HEK293 (cell line): ENCODE data around the gene PRR22.

ENCODE experiments used
- CTCF ChIA-PET: fragments of 350-600 bp; formaldehyde crosslinking; extraction: SDS; loops from one replicate; lab custom pipeline; 2021; ENCODE audit warnings: antibody characterized with exemption; lab: Yijun Ruan, JAX
- POLR2A ChIA-PET: fragments of 300-600 bp; formaldehyde crosslinking; extraction: SDS; loops from one replicate; lab custom pipeline; 2020; ENCODE audit warnings: antibody characterized with exemption, inconsistent platforms; lab: Yijun Ruan, JAX
- H3K27ac ChIP-seq: fragments of 200-500 bp; sonication (Bioruptor generic); 2 replicates; pipeline ENCODE4 v1.5.1; 2014; ENCODE audit warnings: low read depth, low read length, control low read depth, inconsistent platforms; ENCODE audit errors: extremely low read depth
- H3K36me3 ChIP-seq, 2 experiments: fragments of 200-500 bp in 1 of 2; sonication (Bioruptor generic) in 1 of 2; 1 replicate in 1 of 2; 2 replicates in 1 of 2; pipeline ENCODE4 v1.5.1; 2014 to 2017; ENCODE audit warnings: inconsistent platforms in 2 of 2, low read length in 2 of 2; ENCODE audit not compliant: control insufficient read depth in 2 of 2, insufficient read depth in 1 of 2
- H3K4me1 ChIP-seq: fragments of 200-500 bp; sonication (Bioruptor generic); 2 replicates; pipeline ENCODE4 v1.5.1; 2014; ENCODE audit warnings: mild to moderate bottlenecking, low read length, inconsistent platforms; ENCODE audit not compliant: control insufficient read depth, insufficient read depth
- H3K4me3 ChIP-seq: 2 replicates; pipeline ENCODE4 v1.5.1; 2011; ENCODE audit warnings: low read depth, mild to moderate bottlenecking, control low read depth, low read length, moderate library complexity
- H3K9me3 ChIP-seq: fragments of 200-500 bp; sonication (Bioruptor generic); 2 replicates; pipeline ENCODE4 v1.5.1; 2014; ENCODE audit warnings: low read depth, low read length, inconsistent platforms; ENCODE audit not compliant: control insufficient read depth, insufficient read depth
- ELK4 ChIP-seq: IDR thresholded peaks from 2 replicates; pipeline ENCODE4 v1.6.1; 2011; ENCODE audit warnings: mild to moderate bottlenecking, low read depth, low read length, borderline replicate concordance
- GLI2 ChIP-seq: fragments of 450-650 bp; formaldehyde crosslinking; IDR thresholded peaks from 2 replicates; pipeline ENCODE4; 2017; ENCODE audit warnings: missing biosample characterization, missing genetic modification characterization, low read depth, borderline replicate concordance
- HIC1 ChIP-seq: fragments of 450-650 bp; formaldehyde crosslinking; IDR thresholded peaks from 2 replicates; pipeline ENCODE4 v1.5.1; 2016; ENCODE audit warnings: missing biosample characterization, missing genetic modification characterization
- KLF9 ChIP-seq: fragments of 450-650 bp; formaldehyde crosslinking; IDR thresholded peaks from 2 replicates; pipeline ENCODE4 v1.5.1; 2016; ENCODE audit warnings: missing biosample characterization, missing genetic modification characterization, low read depth
- TRIM28 ChIP-seq: IDR thresholded peaks from 2 replicates; pipeline ENCODE4 v1.6.1; 2011; ENCODE audit warnings: low read length, control low read depth, borderline replicate concordance
- ZBTB17 ChIP-seq: fragments of 450-650 bp; formaldehyde crosslinking; IDR thresholded peaks from 2 replicates; pipeline ENCODE4 v1.5.1; 2016; ENCODE audit warnings: missing biosample characterization, missing genetic modification characterization
- ZBTB6 ChIP-seq: fragments of 450-650 bp; formaldehyde crosslinking; IDR thresholded peaks from 2 replicates; pipeline ENCODE4 v1.5.1; 2017; ENCODE audit warnings: missing biosample characterization, missing genetic modification characterization
- ZFP3 ChIP-seq: fragments of 450-650 bp; formaldehyde crosslinking; IDR thresholded peaks from 2 replicates; pipeline ENCODE4 v1.5.1; 2016; ENCODE audit warnings: low read depth, missing biosample characterization, missing genetic modification characterization
- ZNF2 ChIP-seq: fragments of 450-650 bp; formaldehyde crosslinking; IDR thresholded peaks from 2 replicates; pipeline ENCODE4 v1.5.1; 2016; ENCODE audit warnings: missing biosample characterization, missing genetic modification characterization
- ZNF223 ChIP-seq: fragments of 450-650 bp; formaldehyde crosslinking; IDR thresholded peaks from 2 replicates; pipeline ENCODE4 v1.5.1; 2016; ENCODE audit warnings: missing biosample characterization, missing genetic modification characterization
- ZNF266 ChIP-seq: fragments of 450-650 bp; formaldehyde crosslinking; IDR thresholded peaks from 2 replicates; pipeline ENCODE4 v1.5.1; 2016; ENCODE audit warnings: missing biosample characterization, missing genetic modification characterization, low read depth
- ZNF341 ChIP-seq: fragments of 450-650 bp; formaldehyde crosslinking; IDR thresholded peaks from 2 replicates; pipeline ENCODE4; 2016; ENCODE audit warnings: low read depth, missing biosample characterization, missing genetic modification characterization
- ZNF510 ChIP-seq: fragments of 450-650 bp; formaldehyde crosslinking; IDR thresholded peaks from 2 replicates; pipeline ENCODE4 v1.5.1; 2018; ENCODE audit warnings: mild to moderate bottlenecking, missing genetic modification characterization, missing biosample characterization; ENCODE audit not compliant: insufficient replicate concordance
- ZNF530 ChIP-seq: fragments of 450-650 bp; formaldehyde crosslinking; IDR thresholded peaks from 2 replicates; pipeline ENCODE4 v1.5.1; 2016; ENCODE audit warnings: low read depth, missing biosample characterization, missing genetic modification characterization
- ZNF549 ChIP-seq: fragments of 450-650 bp; IDR thresholded peaks from 2 replicates; pipeline ENCODE4 v1.5.1; 2018; ENCODE audit warnings: missing biosample characterization, missing genetic modification characterization, mild to moderate bottlenecking, inconsistent platforms, moderate library complexity
- ZNF571 ChIP-seq: fragments of 450-650 bp; formaldehyde crosslinking; IDR thresholded peaks from 2 replicates; pipeline ENCODE4 v1.5.0; 2017; ENCODE audit warnings: missing biosample characterization, missing genetic modification characterization
- ZNF621 ChIP-seq: fragments of 450-650 bp; formaldehyde crosslinking; IDR thresholded peaks from 2 replicates; pipeline ENCODE4 v1.5.1; 2017; ENCODE audit warnings: missing biosample characterization, missing genetic modification characterization
- ZNF623 ChIP-seq: fragments of 450-650 bp; formaldehyde crosslinking; IDR thresholded peaks from 2 replicates; pipeline ENCODE4 v1.5.1; 2016; ENCODE audit warnings: missing biosample characterization, missing genetic modification characterization
- ZNF843 ChIP-seq: fragments of 450-650 bp; formaldehyde crosslinking; IDR thresholded peaks from 2 replicates; pipeline ENCODE4 v1.5.1; 2016; ENCODE audit warnings: missing biosample characterization, missing genetic modification characterization
- ZSCAN5A ChIP-seq: fragments of 450-650 bp; formaldehyde crosslinking; IDR thresholded peaks from 2 replicates; pipeline ENCODE4 v1.5.1; 2016; ENCODE audit warnings: missing biosample characterization, missing genetic modification characterization

PRR22 gene

GRCh38 chr19:5789351-5789761 lies 4.8 kb upstream of the PRR22 start:
- TF ChIP-seq ZNF341 (tag by site-specific recombination): no peak
- no peak for TF ChIP-seq ZNF223 (tag by site-specific recombination)
- TF ChIP-seq ZNF623: no peak
- TF ChIP-seq ZNF2: no peak
- TF ChIP-seq GLI2 (tag by site-specific recombination): no peak
- TF ChIP-seq KLF9: no peak
- TF ChIP-seq TRIM28: no peak
- no peak for TF ChIP-seq ZNF549
- TF ChIP-seq ZNF266 (tag by site-specific recombination): no peak
- no peak for TF ChIP-seq ZBTB6 (tag by site-specific recombination)
- no peak for TF ChIP-seq ZNF510 (tag by site-specific recombination)
- peaks cover 11 to 58% of the 10 kb centered on the region in 2 experiments; a peak in 2 of 3 replicates for H3K36me3 ChIP-seq
- no peak overlapping the region for H3K4me3 ChIP-seq
- no peak overlapping the region for H3K27ac ChIP-seq
- H3K4me1 ChIP-seq: no peaks in the 10 kb centered on the region
- no peaks in the 10 kb centered on the region for H3K9me3 ChIP-seq
- ChIA-PET POLR2A (interaction anchor here (1.0 kb wide), 1 partner anchor 99 kb away, joined by 3 read pairs; the partner anchor contains the start of gene RPL36), CTCF (interaction anchor here (1.0 to 2.6 kb wide), 2 partner anchors 15 to 71 kb away, joined by 3 to 13 read pairs; no protein-coding TSS in a partner anchor)

- Histone ChIP-seq H3K36me3 (peaks cover 11 to 64% of the 10 kb centered on the region in 2 experiments; a peak in 2 of 3 replicates), H3K4me3 (no peak overlapping the region), H3K4me1 (no peaks in the 10 kb centered on the region), H3K27ac (no peak overlapping the region), H3K9me3 (no peaks in the 10 kb centered on the region)
- POLR2A ChIA-PET: interaction anchor here (1.1 kb wide), 1 partner anchor 11 kb away, joined by 3 read pairs; no protein-coding TSS in a partner anchor
- no peak for TF ChIP-seq ZNF621 (tag by site-specific recombination)
- TF ChIP-seq ELK4: no peak
- TF ChIP-seq ZSCAN5A: no peak
- no peak for TF ChIP-seq ZNF571 (tag by site-specific recombination)
- TF ChIP-seq ZFP3 (tag by site-specific recombination): peak; percentile 67; the same call in 1 of the 2 replicates
- TF ChIP-seq ZNF530 (tag by site-specific recombination): no peak
- CTCF ChIA-PET: interaction anchor here (0.6 kb wide), 2 partner anchors 15 to 94 kb away, joined by 3 to 5 read pairs; no protein-coding TSS in a partner anchor
These were observed 3.9 kb upstream of the PRR22 start for GRCh38 chr19:5788422-5788821.

- ChIA-PET CTCF (interaction anchor here (0.6 kb wide), 1 partner anchor 95 kb away, joined by 5 read pairs; no protein-coding TSS in a partner anchor), POLR2A (interaction anchor here (1.1 kb wide), 1 partner anchor 10 kb away, joined by 3 read pairs; no protein-coding TSS in a partner anchor)
- Histone ChIP-seq H3K27ac (no peak overlapping the region), H3K4me1 (no peaks in the 10 kb centered on the region), H3K9me3 (no peaks in the 10 kb centered on the region), H3K36me3 (peaks cover 11 to 67% of the 10 kb centered on the region in 2 experiments; a peak in 2 of 3 replicates), H3K4me3 (no peak overlapping the region)
- TF ChIP-seq ZNF843 (tag by site-specific recombination): no peak
- 0 out of 2 replicates have a peak, but pooled peaks have one; percentile 10 for TF ChIP-seq HIC1
- no peak for TF ChIP-seq ZBTB17 (tag by site-specific recombination)
- TF ChIP-seq, all 188 proteins: peak for 1
These were observed 3.0 kb upstream of the PRR22 start for GRCh38 chr19:5787409-5788182.
